GM19351 (cell line): ENCODE results near the gene PTPN11.
"Not testable (repeated sequence)": the region's sequence is repeated elsewhere in the genome, so short reads cannot be mapped to it uniquely, and the experiment has no call there.

Experiments
- ATAC-seq: cut with Tn5 transposase; IDR thresholded peaks from one replicate; pipeline ENCODE4 v1.9.1; 2021; ENCODE audit warnings: mild to moderate bottlenecking, moderate library complexity; ENCODE audit not compliant: unreplicated experiment

The PTPN11 gene

GRCh38 chr12:112409064-112409905 is 9.5 kb upstream of the PTPN11 start, which contains the start of gene RPL6:
TSS of gene RPL6 (minus strand) at chr12:112409605. CDS start at chr12:112408656, 949 bp downstream.
- ATAC-seq = peak; percentile 81

DNA sequence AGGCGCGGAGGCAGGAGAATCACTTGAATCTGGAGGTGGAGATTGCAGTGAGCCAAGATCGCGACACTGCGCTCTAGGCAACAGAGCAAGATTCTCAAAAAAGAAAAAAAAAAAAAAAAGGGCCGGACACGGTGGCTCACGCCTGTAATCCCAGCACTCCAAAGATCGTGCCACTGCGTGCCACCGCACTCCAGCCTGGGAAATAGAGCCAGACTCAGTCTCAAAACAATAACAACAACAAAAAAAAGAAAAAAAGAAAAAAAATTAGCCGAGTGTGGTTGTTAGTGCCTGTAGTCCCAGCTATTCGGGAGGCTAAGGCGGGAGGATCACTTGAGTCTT is 8.9 kb upstream of the PTPN11 start:
- ATAC-seq = no peak

GRCh38 chr12:112413855-112414625 is 4.7 kb upstream of the PTPN11 start:
- ATAC-seq = no peak

- ATAC-seq = not testable (repeated sequence)
Observed at GRCh38 chr12:112415457-112415856, 3.3 kb upstream of the PTPN11 start.

- ATAC-seq = peak; percentile 6
Observed at GRCh38 chr12:112418273-112418607, 507 bp upstream of the PTPN11 start.

DNA sequence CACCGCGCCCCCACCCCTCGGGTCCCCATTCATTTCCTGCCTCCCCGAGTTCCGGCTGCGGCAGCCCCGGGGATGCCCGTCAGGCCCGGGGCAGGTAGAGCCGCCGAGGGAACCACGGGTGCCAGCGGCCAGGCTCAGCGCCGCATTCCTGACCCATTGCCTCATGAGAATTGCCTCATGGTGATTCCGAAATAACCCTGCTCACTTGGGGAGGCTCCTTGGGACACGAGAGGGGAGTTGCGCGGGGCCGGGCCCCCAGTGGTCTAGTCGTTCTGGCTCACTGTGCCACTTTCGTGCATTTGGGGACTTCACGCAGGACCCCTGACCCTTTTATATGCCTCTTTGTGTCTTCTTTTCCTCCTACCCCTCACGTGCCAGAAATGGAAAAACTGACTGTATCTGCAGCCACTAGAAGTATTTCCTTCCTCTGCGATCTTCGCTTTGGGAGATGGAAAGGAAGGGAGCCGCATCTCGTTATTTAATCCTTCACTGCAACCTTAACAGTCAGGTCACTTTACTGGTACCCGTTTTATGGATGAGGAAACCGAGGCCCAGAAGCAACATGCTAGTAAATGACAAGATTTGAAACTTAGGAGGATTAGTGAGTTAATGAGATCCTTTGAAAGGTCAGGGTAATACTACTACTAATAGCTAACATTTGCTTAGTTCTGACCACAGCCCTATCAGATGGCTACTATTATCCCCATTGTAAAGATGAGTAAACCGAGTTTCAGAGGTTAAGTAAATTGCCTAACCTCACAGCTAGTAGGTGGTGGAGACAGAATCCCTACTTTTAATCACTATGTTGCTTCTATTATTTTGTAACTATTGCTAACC is 768 bp downstream of the PTPN11 start:
- ATAC-seq = peak; percentile 45

GRCh38 chr12:112420740-112421139 is 2.0 kb downstream of the PTPN11 start:
- no peak for ATAC-seq

GRCh38 chr12:112421363-112421762 is 2.6 kb downstream of the PTPN11 start:
- ATAC-seq = no peak

- ATAC-seq = no peak
Observed at GRCh38 chr12:112422531-112422930, 3.8 kb downstream of the PTPN11 start.

GRCh38 chr12:112424126-112424525 is 5.4 kb downstream of the PTPN11 start:
- ATAC-seq = no peak

- ATAC-seq = no peak
Observed at GRCh38 chr12:112425582-112426382, 7.0 kb downstream of the PTPN11 start.

- ATAC-seq = no peak
Observed at GRCh38 chr12:112427760-112428159, 9.0 kb downstream of the PTPN11 start.

DNA sequence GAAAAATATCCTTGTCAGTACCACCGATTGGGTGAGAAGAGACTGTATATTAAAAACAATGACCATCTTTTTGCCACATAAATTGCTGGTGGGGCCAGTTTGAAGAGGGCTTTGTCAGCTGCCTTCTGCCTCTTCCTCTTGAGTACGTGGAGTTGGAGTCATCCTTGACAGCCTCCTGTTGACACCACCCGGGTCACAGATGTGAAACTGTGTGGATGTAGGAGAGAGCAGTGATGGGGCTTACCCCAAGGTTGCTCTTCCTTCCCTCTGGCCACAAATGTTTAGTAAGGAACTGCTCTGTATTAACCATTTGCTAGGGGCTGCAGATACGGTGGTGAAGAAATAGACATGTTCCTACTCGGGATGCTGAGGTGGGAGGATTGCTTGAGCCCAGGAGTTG is 12.2 kb downstream of the PTPN11 start:
- no peak for ATAC-seq

- ATAC-seq = no peak
Observed at GRCh38 chr12:112431965-112432364, 13.2 kb downstream of the PTPN11 start.

DNA sequence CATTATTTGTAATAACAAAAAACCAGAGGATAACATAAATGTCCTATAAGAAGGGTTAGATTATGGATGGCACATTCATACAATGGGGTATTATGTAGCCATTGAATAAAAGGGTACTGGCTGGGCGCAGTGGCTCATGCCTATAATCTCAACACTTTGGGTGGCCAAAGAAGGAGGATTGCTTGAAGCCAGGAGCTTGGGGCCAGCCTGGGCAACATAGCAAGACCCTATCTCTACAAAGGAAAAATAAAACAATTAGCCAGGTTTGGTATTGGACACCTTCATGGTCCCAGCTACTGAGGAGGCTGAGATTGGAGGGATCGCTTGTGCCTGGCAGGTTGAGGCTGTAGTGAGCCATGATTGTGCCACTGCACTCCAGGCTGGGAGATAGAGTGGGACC is 14.8 kb downstream of the PTPN11 start:
- ATAC-seq = no peak

GRCh38 chr12:112438645-112439044 is 19.9 kb downstream of the PTPN11 start:
- not testable (repeated sequence) for ATAC-seq

- no peak for ATAC-seq
Observed at GRCh38 chr12:112439769-112440168, 21.0 kb downstream of the PTPN11 start.

GRCh38 chr12:112440653-112441052 is 21.9 kb downstream of the PTPN11 start:
- ATAC-seq = not testable (repeated sequence)

GRCh38 chr12:112443916-112444315 is 25.2 kb downstream of the PTPN11 start:
- ATAC-seq = no peak

GRCh38 chr12:112446008-112446725 is 27.4 kb downstream of the PTPN11 start:
- no peak for ATAC-seq
